SJCRH30 (cell line): ENCODE data around the gene TSPAN9. TPM values are rescaled to one million over a fixed set of nuclear protein-coding genes. Genes with fewer than 3 reads are reported as not detected.

ENCODE experiments used
- DNase-seq, 2 experiments: peaks; one replicate each; pipeline ENCODE4 v3.0.0-alpha.2; 2015 to 2020
- H3K27ac ChIP-seq: fragments of 250-450 bp; sonication (Bioruptor Pico); 2 replicates; pipeline ENCODE4 v1.5.1; 2020; ENCODE audit warnings: mild to moderate bottlenecking, moderate library complexity
- H3K27me3 ChIP-seq: fragments of 250-450 bp; sonication (Bioruptor Pico); 2 replicates; pipeline ENCODE4 v1.5.1; 2020; ENCODE audit warnings: mild to moderate bottlenecking, moderate library complexity
- H3K36me3 ChIP-seq: fragments of 250-450 bp; sonication (Bioruptor Pico); 2 replicates; pipeline ENCODE4 v1.5.1; 2020; ENCODE audit warnings: mild to moderate bottlenecking, moderate library complexity
- H3K4me1 ChIP-seq: fragments of 250-450 bp; sonication (Bioruptor Pico); 2 replicates; pipeline ENCODE4 v1.5.1; 2020; ENCODE audit warnings: mild to moderate bottlenecking, moderate library complexity
- H3K4me3 ChIP-seq: fragments of 250-450 bp; sonication (Bioruptor Pico); 2 replicates; pipeline ENCODE4 v1.5.1; 2020; ENCODE audit warnings: mild to moderate bottlenecking, moderate library complexity
- H3K9me3 ChIP-seq: fragments of 250-450 bp; sonication (Bioruptor Pico); replicated peaks from 2 replicates; pipeline ENCODE4 v1.5.1; 2020; ENCODE audit warnings: mild to moderate bottlenecking, moderate library complexity
- total RNA-seq: library from RNA; depleted of rRNA; stranded (reverse); fragments of >200 nt; shearing (Covaris generic); gene quantifications from 2 replicates; pipeline ENCODE4 v1.2.3, GENCODE V29; 2014

TSPAN9 gene
- total RNA-seq, 1 experiment from 2014 or later, result 210 TPM

DNA sequence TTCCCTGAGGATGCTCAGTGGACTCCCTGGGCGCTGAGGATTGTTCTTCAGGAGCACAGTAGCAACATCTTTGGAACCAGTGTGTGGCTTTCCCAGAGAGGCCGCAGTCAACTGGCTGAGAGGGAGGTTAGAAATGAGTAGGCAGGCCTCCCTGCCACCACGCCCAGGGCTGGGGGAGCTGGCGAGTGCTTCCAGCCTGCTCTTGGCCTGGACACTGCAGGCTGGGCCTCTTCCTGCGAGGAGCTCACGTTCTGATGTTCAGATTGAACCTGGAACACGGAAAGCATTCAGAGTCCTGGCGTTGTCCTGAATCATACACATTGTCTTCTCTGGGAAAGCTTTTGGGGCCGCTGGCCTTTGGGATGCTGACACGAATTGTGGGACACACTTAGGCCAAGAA is 15.6 kb downstream of the TSPAN9 start:
- H3K4me3 ChIP-seq, result no peak overlapping the region
- no peaks in the 10 kb centered on the region for H3K27me3 ChIP-seq
- H3K36me3 ChIP-seq, result no peaks in the 10 kb centered on the region; the same call in 1 of the 2 replicates
- H3K4me1 ChIP-seq, result 0 out of 2 replicates have a peak, but pooled peaks cover 5% of the 10 kb centered on the region
- DNase-seq, result no peak
- no peaks in the 10 kb centered on the region for H3K9me3 ChIP-seq
- H3K27ac ChIP-seq, result no peak overlapping the region

DNA sequence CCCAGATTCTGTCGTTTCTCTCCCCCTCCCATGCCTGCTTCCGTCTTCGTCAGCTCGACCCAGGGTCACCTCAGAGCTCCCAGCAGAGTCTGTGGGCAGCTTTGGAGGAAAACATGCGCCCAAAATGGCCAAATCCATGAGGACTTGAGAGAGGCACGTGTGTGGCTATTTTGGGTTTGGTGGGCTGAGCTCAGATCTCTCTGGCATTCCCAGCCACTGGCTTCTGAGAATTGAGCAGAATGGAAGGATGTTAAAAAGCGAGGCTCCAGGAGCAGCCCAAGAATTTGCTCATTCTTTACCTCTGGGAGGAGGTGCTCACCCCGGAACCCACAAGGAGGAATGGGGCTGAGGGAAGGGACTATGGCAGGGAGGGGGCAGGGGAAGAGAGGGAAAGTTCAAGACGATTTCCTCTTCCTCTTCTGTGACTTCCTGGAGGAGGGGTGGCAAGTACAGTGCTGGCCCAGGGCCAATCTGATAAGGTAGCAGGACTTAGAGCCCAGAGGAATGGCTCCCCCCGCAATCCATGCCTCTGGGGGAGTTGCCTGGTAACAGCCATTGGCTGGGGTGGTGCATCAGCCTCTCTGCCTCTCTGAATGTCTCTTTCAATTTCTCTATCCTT is 20.1 kb downstream of the TSPAN9 start:
- Histone ChIP-seq H3K4me3 (no peak overlapping the region), H3K9me3 (0 out of 2 replicates have a peak, but pooled peaks cover 3% of the 10 kb centered on the region), H3K27me3 (no peaks in the 10 kb centered on the region), H3K27ac (peak overlapping the region; percentile 40), H3K36me3 (peaks cover 6% of the 10 kb centered on the region), H3K4me1 (0 out of 2 replicates have a peak, but pooled peaks cover 5% of the 10 kb centered on the region)
- peak; percentile 82 to 85 for DNase-seq

DNA sequence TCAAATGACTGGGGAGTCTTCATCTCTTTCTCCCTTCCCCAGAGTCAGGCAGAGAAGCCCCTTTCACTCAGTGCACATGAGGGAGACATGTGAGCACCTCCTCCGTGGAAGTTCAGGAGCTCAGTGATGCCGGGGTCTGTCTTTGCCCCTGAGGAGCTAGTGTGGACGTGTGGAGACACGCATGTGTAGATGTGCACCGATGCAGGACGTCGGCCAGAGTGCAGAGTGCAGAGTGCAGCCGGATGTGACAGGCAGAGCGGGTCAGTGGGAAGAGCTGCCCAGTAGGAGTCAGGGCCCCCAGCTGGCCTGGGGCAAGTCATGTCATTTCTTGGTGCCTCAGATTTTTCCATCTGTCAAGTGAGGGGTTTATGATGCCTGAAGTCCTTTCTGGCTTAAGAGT is 20.7 kb downstream of the TSPAN9 start:
- 0 out of 2 replicates have a peak, but pooled peaks cover 3% of the 10 kb centered on the region for H3K9me3 ChIP-seq
- peaks cover 6% of the 10 kb centered on the region for H3K36me3 ChIP-seq
- no peak for DNase-seq
- no peak overlapping the region; the same call in 1 of the 2 replicates for H3K27ac ChIP-seq
- H3K27me3 ChIP-seq, result no peaks in the 10 kb centered on the region
- H3K4me3 ChIP-seq, result no peak overlapping the region
- H3K4me1 ChIP-seq, result 0 out of 2 replicates have a peak, but pooled peaks cover 5% of the 10 kb centered on the region

DNA sequence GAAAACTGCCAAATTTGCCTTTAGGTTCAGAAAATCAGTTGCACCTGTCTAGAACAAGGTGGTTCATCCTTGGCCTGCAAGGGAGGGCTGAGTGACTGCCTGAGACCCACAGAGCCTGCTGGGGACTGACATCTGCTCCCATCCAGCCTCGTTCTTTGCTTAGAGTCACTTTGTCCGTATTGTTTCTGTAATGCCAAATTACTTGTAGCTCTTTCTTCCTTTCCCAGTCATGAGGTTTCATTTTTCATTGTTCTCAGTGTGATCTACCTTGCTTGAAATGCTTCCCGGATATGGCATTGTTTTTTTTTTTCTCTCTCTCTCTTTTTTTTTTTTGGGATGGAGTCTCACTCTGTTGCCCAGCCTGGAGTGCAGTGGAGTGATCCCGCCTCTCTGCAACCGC is 21.3 kb downstream of the TSPAN9 start:
- H3K27ac ChIP-seq, result no peak overlapping the region
- H3K36me3 ChIP-seq, result peaks cover 6% of the 10 kb centered on the region
- DNase-seq, result no peak
- H3K27me3 ChIP-seq, result no peaks in the 10 kb centered on the region
- 0 out of 2 replicates have a peak, but pooled peaks cover 5% of the 10 kb centered on the region for H3K4me1 ChIP-seq
- no peak overlapping the region for H3K4me3 ChIP-seq
- H3K9me3 ChIP-seq, result 0 out of 2 replicates have a peak, but pooled peaks cover 3% of the 10 kb centered on the region

DNA sequence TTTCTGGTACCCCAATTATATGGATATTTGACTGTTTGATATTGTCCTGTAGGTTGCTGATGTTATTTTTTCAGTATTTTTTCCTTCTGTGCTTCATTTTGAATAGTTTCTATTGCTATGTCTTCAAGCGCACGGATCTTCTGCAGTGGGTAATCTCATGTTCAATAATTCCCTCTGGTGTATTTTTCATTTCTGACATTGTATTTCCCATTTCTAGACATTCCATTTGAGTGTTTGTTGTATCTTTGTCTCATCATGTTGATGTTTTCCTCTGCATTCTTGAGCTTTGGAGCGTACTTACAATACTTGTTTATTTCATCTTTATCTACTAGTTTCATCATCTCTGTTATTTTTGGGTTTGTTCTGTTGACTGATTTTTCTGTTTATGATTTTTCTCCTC is 22.0 kb downstream of the TSPAN9 start:
- 0 out of 2 replicates have a peak, but pooled peaks cover 3% of the 10 kb centered on the region for H3K9me3 ChIP-seq
- DNase-seq, result no peak

DNA sequence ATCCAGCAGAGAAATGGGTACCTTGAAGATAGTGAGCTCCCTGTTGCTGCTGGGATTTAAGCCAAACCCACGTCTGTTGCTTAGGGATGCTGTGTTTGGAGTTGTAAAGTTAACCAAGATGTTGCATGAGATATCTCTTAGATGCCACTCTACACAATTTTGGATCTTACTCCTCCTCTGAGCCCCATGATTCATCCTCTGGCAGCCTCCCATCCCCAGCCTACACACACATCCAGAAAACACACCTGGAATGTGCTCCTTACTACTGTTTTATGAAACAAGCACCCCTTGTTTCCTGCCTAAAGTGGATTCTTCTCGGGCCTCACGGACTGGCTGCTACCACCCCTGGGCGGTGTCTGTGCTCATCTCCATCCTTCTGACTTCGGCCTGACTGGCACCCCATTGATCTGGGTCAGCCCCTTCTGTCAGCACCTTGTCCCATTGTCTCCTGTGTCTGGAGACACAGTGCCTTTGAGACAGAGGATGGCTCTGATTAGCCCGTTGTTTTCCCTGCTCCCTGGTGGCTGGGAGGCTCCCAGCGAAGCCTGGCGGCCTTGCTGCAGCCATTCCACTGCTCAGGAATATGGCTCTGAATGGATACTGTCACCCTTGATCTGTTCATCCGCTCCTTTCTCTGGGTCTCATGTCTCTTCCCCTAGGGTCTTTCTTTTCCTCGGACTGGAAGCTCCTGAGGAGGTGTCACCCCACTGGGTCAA is 24.3 kb downstream of the TSPAN9 start:
- Histone ChIP-seq H3K9me3 (0 out of 2 replicates have a peak, but pooled peaks cover 3% of the 10 kb centered on the region), H3K27ac (no peak overlapping the region), H3K4me3 (no peak overlapping the region), H3K4me1 (peaks cover 25% of the 10 kb centered on the region), H3K36me3 (peaks cover 6% of the 10 kb centered on the region), H3K27me3 (no peaks in the 10 kb centered on the region)
- DNase-seq, result no peak

More for the DNA sequence above, 22.0 kb downstream of the TSPAN9 start:
- Histone ChIP-seq H3K27me3 (no peaks in the 10 kb centered on the region), H3K4me1 (0 out of 2 replicates have a peak, but pooled peaks cover 5% of the 10 kb centered on the region), H3K4me3 (no peak overlapping the region), H3K36me3 (peaks cover 6% of the 10 kb centered on the region), H3K27ac (no peak overlapping the region)

DNA sequence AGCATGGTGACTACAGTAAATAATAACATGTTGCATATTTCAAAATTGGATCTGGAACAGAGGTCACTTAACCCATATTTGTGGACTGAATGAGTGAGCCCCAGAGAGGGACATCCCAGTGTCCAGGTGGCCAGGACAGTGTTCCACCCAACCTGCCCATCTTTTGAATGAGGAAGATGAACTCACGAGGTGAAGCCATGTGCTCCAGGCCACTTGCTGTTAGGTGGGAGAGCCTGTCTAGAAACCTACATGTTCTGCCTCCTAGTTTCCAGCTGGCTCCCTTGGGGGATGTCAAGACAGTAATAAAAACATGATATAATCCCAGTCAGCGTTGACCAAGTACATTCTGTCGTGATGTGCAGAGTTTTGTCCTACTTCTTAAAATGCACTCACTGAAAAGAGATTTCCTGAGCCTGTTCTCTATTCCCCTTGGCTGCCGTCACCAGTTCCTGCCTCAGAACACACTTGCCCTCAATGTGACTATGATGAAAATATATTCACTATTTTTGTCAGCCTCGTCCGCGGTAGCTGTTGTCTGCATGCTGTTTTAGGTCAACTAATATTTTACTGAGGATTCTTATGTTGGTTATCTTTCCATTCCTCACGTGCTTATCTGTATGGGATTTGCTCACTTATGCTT is 25.7 kb downstream of the TSPAN9 start:
- peaks cover 33% of the 10 kb centered on the region for H3K4me1 ChIP-seq
- DNase-seq, result no peak
- H3K36me3 ChIP-seq, result peaks cover 6% of the 10 kb centered on the region
- no peaks in the 10 kb centered on the region for H3K27me3 ChIP-seq
- H3K4me3 ChIP-seq, result no peak overlapping the region
- H3K9me3 ChIP-seq, result 0 out of 2 replicates have a peak, but pooled peaks cover 3% of the 10 kb centered on the region
- no peak overlapping the region for H3K27ac ChIP-seq

DNA sequence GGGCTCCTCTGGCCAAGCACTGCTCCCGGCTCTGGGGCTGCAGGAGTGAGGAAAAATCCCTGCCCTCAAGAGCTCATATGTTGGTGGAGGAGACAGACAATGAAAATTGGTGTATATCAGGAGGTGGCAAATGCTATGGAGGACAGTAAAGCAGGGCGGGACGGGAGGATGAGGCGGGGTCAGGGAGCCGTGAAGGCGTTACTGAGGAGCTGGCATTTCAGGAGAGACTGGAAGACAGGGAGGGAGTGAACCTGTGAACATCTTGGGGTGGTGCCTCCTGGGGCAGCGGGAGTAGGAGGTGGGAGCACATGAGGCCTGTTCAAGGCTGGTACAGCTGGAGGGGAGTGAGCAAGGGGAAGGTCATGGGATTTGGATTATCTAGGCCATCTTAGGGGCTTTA is 26.6 kb downstream of the TSPAN9 start:
- DNase-seq, result no peak
- Histone ChIP-seq H3K27me3 (no peaks in the 10 kb centered on the region), H3K9me3 (0 out of 2 replicates have a peak, but pooled peaks cover 3% of the 10 kb centered on the region), H3K4me3 (no peak overlapping the region), H3K27ac (no peak overlapping the region), H3K4me1 (peaks cover 37% of the 10 kb centered on the region), H3K36me3 (peaks cover 6% of the 10 kb centered on the region)

DNA sequence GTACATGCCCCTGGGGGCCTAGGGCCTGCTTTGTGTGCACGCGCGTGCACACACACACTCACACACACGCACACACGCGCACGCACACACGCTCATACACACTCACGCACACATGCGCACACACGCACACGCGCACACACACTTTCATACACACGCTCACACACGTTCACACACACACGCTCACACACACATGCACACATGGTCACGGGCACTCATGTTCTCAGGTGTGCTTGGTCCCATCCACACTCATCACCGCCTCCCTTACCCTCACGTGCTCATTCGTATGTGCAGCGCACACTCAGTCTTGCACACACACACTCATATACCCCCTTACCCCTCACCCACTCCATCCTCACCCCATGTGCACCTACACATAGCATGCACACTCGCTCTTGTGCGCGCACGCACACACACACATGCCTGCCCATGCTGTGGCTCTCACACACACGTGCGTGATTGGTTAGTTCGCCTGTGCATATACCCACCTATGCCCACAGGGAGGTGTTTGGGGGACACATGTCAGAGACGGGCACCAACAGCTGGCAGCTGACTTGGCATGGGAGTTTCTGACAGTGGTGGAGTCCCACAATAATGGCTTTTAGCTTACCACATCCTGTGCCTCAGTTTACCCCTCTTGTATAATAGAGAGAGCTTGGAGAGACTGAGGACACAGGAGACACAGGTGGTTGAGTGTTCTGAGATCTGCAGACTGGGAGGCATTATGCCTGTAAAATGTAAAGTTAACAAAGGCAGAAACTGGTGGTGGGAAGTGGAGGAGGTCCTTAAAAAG is 28.7 kb downstream of the TSPAN9 start:
- Histone ChIP-seq H3K4me3 (no peak overlapping the region), H3K4me1 (peaks cover 37% of the 10 kb centered on the region), H3K36me3 (no peaks in the 10 kb centered on the region; the same call in 1 of the 2 replicates), H3K9me3 (no peaks in the 10 kb centered on the region), H3K27ac (peak overlapping the region; percentile 61), H3K27me3 (no peaks in the 10 kb centered on the region)
- no peak for DNase-seq

DNA sequence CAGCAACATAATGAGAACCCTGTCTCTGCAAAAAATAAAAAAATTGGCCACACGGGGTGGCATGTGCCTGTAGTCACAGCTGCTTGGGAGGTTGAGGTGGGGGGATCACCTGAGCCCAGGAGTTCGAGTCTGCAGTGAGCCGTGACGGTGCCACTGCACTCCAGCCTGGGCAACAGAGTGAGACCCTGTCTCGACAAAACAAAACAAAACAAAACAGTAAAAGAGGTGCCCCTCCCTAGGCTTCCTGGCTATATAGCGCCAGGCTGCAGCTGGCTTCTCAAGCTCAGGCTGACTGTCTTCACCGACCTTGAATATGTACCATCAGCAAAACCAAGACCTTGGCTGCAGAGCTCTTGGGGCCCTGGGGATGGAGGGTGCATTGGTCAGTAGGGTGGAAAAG is 29.4 kb downstream of the TSPAN9 start:
- H3K4me3 ChIP-seq, result peak overlapping the region; percentile 25
- H3K4me1 ChIP-seq, result peaks cover 37% of the 10 kb centered on the region
- H3K27me3 ChIP-seq, result no peaks in the 10 kb centered on the region
- H3K36me3 ChIP-seq, result peaks cover 4% of the 10 kb centered on the region; the same call in 1 of the 2 replicates
- no peak for DNase-seq
- H3K9me3 ChIP-seq, result no peaks in the 10 kb centered on the region
- H3K27ac ChIP-seq, result peak overlapping the region; percentile 61

DNA sequence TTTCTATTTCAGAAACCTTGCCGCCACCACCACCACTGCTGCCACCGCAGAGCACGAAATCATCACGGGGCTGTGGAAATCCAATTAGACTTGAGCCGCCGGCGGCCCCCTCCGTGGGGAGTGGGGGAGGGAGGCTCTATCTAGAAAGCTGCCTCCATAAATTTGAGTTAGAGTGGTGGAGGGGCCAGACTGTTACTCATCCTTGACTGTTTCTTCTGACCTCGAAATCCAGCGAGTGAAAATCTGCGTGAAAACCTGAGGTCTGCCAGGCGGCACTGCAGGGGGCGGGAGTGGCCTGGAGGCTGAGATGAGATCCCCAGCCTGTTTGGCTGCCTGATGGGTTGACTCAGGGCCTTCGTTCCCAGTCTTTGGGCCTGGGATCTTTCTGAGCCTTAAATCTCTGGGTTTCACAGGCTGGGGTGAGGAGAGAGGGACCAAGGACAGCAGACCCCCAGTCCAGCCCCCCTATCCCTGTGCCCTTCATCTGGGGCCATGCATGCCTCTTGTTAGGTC is 29.9 kb downstream of the TSPAN9 start:
- H3K9me3 ChIP-seq, result no peaks in the 10 kb centered on the region
- peaks cover 4% of the 10 kb centered on the region; the same call in 1 of the 2 replicates for H3K36me3 ChIP-seq
- peaks cover 37% of the 10 kb centered on the region for H3K4me1 ChIP-seq
- no peaks in the 10 kb centered on the region for H3K27me3 ChIP-seq
- DNase-seq, result peak; percentile 80
- peak overlapping the region; percentile 61 for H3K27ac ChIP-seq
- peak overlapping the region; percentile 25 for H3K4me3 ChIP-seq

DNA sequence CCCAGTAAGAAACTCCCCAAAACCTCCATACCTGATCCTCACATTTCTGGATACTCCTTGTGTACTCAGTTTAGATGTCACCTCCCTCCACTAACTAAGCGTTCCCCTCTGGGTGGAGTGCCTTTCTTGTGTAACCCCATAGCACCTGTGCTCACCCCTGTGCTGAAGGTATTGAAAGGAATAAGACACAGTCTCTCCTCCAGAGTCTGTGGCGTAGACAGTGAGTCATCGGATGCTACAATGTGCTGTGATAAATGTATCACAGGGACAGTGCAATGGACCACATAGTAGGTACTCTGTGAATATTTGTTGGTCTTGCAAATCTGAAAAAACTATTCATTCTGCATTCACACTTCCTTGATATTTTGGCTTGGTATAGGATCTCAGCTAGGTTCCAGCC is 30.8 kb downstream of the TSPAN9 start:
- Histone ChIP-seq H3K27ac (peak overlapping the region; percentile 61), H3K36me3 (peaks cover 4% of the 10 kb centered on the region; the same call in 1 of the 2 replicates), H3K4me1 (peaks cover 37% of the 10 kb centered on the region), H3K9me3 (no peaks in the 10 kb centered on the region), H3K4me3 (no peak overlapping the region), H3K27me3 (no peaks in the 10 kb centered on the region)
- no peak for DNase-seq

DNA sequence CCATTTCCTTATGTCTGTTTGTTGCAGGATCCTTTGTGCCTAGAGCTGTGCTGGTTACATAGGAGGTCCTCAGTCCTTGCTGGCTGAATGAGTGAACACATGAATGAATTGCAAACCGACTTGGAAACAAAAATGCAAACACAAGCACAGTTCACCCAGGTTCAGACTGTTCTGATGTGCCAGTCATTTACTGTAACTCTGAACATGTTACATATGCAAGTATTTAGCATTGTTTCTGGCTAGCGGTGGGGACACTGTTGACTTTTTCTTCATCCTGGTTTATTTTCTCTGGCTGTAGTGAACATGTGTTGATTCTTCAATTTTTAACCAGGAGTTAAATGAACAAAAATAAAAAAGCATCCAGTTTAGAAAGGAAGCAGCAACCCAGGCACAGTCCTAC is 33.4 kb downstream of the TSPAN9 start:
- peaks cover 27% of the 10 kb centered on the region for H3K4me1 ChIP-seq
- DNase-seq, result no peak
- no peak overlapping the region for H3K4me3 ChIP-seq
- H3K27me3 ChIP-seq, result no peaks in the 10 kb centered on the region
- H3K9me3 ChIP-seq, result no peaks in the 10 kb centered on the region
- H3K36me3 ChIP-seq, result peaks cover 4% of the 10 kb centered on the region; the same call in 1 of the 2 replicates
- no peak overlapping the region for H3K27ac ChIP-seq
